Astrocyte (in vitro differentiated cells and primary cell): ENCODE results near the gene HBA1.

Experiments used
- EZH2 ChIP-seq: IDR thresholded peaks from 2 replicates; pipeline ENCODE4 v1.6.1; 2012; ENCODE audit warnings: mild to moderate bottlenecking, low read length, inconsistent platforms; ENCODE audit not compliant: insufficient read depth
- TF ChIP-seq, protein P1 (sequence below): IDR thresholded peaks from 2 replicates; pipeline ENCODE4 v1.5.1; 2011; ENCODE audit warnings: low read depth, mild to moderate bottlenecking, inconsistent platforms, low read length, moderate library complexity; ENCODE audit not compliant: insufficient read depth

DNA sequence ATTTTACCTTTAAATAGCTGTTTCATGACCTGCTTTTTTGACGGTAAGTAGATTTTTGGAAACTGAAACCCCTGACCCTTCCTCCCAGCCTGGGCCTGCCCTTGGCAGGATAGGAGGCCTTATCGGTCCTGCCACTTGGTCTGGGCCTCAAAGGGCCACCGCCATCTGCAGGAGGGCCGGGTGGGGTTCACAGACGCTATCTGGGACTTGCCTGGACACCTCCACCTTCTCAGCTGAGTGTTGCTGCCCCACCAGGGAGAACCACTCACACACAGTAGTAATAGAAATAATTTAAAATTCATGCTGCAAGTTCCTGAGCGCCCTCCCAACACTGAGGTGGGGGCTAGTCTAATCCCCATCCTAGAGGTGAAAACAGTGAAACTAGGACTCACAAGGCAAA, 33.4 kb upstream of the HBA1 start:
- TF ChIP-seq, protein P1, sequence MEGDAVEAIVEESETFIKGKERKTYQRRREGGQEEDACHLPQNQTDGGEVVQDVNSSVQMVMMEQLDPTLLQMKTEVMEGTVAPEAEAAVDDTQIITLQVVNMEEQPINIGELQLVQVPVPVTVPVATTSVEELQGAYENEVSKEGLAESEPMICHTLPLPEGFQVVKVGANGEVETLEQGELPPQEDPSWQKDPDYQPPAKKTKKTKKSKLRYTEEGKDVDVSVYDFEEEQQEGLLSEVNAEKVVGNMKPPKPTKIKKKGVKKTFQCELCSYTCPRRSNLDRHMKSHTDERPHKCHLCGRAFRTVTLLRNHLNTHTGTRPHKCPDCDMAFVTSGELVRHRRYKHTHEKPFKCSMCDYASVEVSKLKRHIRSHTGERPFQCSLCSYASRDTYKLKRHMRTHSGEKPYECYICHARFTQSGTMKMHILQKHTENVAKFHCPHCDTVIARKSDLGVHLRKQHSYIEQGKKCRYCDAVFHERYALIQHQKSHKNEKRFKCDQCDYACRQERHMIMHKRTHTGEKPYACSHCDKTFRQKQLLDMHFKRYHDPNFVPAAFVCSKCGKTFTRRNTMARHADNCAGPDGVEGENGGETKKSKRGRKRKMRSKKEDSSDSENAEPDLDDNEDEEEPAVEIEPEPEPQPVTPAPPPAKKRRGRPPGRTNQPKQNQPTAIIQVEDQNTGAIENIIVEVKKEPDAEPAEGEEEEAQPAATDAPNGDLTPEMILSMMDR = no peak
- TF ChIP-seq EZH2 = no peak
